ENCODE measurements around the gene TM7SF2. TPM values are rescaled to one million over a fixed set of nuclear protein-coding genes. Genes with fewer than 3 reads are reported as not detected.

The TM7SF2 gene
- polyA plus RNA-seq (2011; rRNA removed) (10.3 and 15.1 TPM in 2 replicates), polyA minus RNA-seq (2011; rRNA and poly(A)+ RNA removed) (11.6 and 20.0 TPM in 2 replicates)

- peak; percentile 70 for DNase-seq (ENCODE audit: low read depth, low spot score)
- ChIA-PET POLR2A (interaction anchor here (0.6 to 2.0 kb wide), 2 partner anchors 22 to 141 kb away, joined by 3 to 7 read pairs; partner anchors contain the start of gene SYVN1), CTCF (interaction anchor here (0.7 to 5.2 kb wide), 9 partner anchors 9 to 227 kb away, joined by 3 to 48 read pairs (median 4); partner anchors contain the start of genes CAPN1, FAU and MRPL49)
- H3K9me3 ChIP-seq (ENCODE audit: control insufficient read depth, insufficient read depth, low read length): no peaks in the 10 kb centered on the region; the same call in 1 of the 2 replicates
- H3K27ac ChIP-seq (ENCODE audit: low read depth, low read length): no peak within 1 kb of the TSS
- H3K27me3 ChIP-seq (ENCODE audit: control insufficient read depth, insufficient read depth, low read length): no peaks in the 10 kb centered on the region
- H3K4me3 ChIP-seq (ENCODE audit: low read depth, low read length): peak within 1 kb of the TSS; percentile 62
- no peak for TF ChIP-seq CTCF (IDR thresholded peaks at IDR 0.05; ENCODE audit: low read depth, low read length)
Measured at GRCh38 chr11:65111744-65112545, at the start of gene TM7SF2. Gene TM7SF2 (plus strand): TSS chr11:65111872. CDS start chr11:65112016, 144 bp downstream.

GRCh38 chr11:65063532-65063931 is 48.1 kb upstream of the TM7SF2 start:
- Histone ChIP-seq H3K9me3 (ENCODE audit: control insufficient read depth, insufficient read depth, low read length) (no peaks in the 10 kb centered on the region; the same call in 1 of the 2 replicates), H3K4me3 (ENCODE audit: low read depth, low read length) (no peak overlapping the region), H3K27ac (ENCODE audit: low read depth, low read length) (no peak overlapping the region), H3K27me3 (ENCODE audit: control insufficient read depth, insufficient read depth, low read length) (peaks cover 2% of the 10 kb centered on the region)
- POLR2A ChIA-PET: no interaction called here
- no peak for DNase-seq (ENCODE audit: low read depth, low spot score)
- TF ChIP-seq CTCF (IDR thresholded peaks at IDR 0.05; ENCODE audit: low read depth, low read length): no peak
- CTCF ChIA-PET: no interaction called here

GRCh38 chr11:65064847-65065240 is 46.8 kb upstream of the TM7SF2 start:
- POLR2A ChIA-PET: no interaction called here
- no peak for DNase-seq (ENCODE audit: low read depth, low spot score)
- H3K27ac ChIP-seq (ENCODE audit: low read depth, low read length): no peak overlapping the region
- H3K9me3 ChIP-seq (ENCODE audit: control insufficient read depth, insufficient read depth, low read length): no peaks in the 10 kb centered on the region; the same call in 1 of the 2 replicates
- TF ChIP-seq CTCF (IDR thresholded peaks at IDR 0.05; ENCODE audit: low read depth, low read length): no peak
- CTCF ChIA-PET: interaction anchor here (0.6 kb wide), 1 partner anchor 30 kb away, joined by 4 read pairs; no protein-coding TSS in a partner anchor
- peaks cover 2% of the 10 kb centered on the region for H3K27me3 ChIP-seq (ENCODE audit: control insufficient read depth, insufficient read depth, low read length)
- H3K4me3 ChIP-seq (ENCODE audit: low read depth, low read length): no peak overlapping the region

GRCh38 chr11:65065851-65066250 is 45.8 kb upstream of the TM7SF2 start:
- no peak for DNase-seq (ENCODE audit: low read depth, low spot score)
- CTCF ChIA-PET: no interaction called here
- Histone ChIP-seq H3K27me3 (ENCODE audit: control insufficient read depth, insufficient read depth, low read length) (no peaks in the 10 kb centered on the region), H3K27ac (ENCODE audit: low read depth, low read length) (no peak overlapping the region), H3K4me3 (ENCODE audit: low read depth, low read length) (no peak overlapping the region), H3K9me3 (ENCODE audit: control insufficient read depth, insufficient read depth, low read length) (no peaks in the 10 kb centered on the region; the same call in 1 of the 2 replicates)
- POLR2A ChIA-PET: no interaction called here
- TF ChIP-seq CTCF (IDR thresholded peaks at IDR 0.05; ENCODE audit: low read depth, low read length): no peak

- Histone ChIP-seq H3K27me3 (ENCODE audit: control insufficient read depth, insufficient read depth, low read length) (no peaks in the 10 kb centered on the region), H3K27ac (ENCODE audit: low read depth, low read length) (no peak overlapping the region), H3K4me3 (ENCODE audit: low read depth, low read length) (no peak overlapping the region), H3K9me3 (ENCODE audit: control insufficient read depth, insufficient read depth, low read length) (no peaks in the 10 kb centered on the region; the same call in 1 of the 2 replicates)
- DNase-seq (ENCODE audit: low read depth, low spot score): no peak
- ChIA-PET POLR2A (no interaction called here), CTCF (no interaction called here)
- no peak for TF ChIP-seq CTCF (IDR thresholded peaks at IDR 0.05; ENCODE audit: low read depth, low read length)
Measured at GRCh38 chr11:65066315-65066714, 45.4 kb upstream of the TM7SF2 start.

All from AG04450 (cell line).